Kidney epithelial cell (primary cell): ENCODE measurements around the gene EVX2. TPM values are rescaled to one million over a fixed set of nuclear protein-coding genes. Genes with fewer than 3 reads are reported as not detected.

Source experiments
- DNase-seq: peaks from one replicate; pipeline ENCODE4 v3.0.0-alpha.2; 2010; ENCODE audit warnings: low read depth
- H3K27me3 ChIP-seq: 2 replicates; pipeline ENCODE4 v1.6.0; 2011; ENCODE audit warnings: low read length; ENCODE audit not compliant: control insufficient read depth, insufficient read depth
- H3K36me3 ChIP-seq: 2 replicates; pipeline ENCODE4 v1.5.1; 2011; ENCODE audit warnings: low read length; ENCODE audit not compliant: control insufficient read depth, insufficient read depth
- H3K4me3 ChIP-seq: 2 replicates; pipeline ENCODE4 v1.5.1; 2011; ENCODE audit warnings: low read depth, mild to moderate bottlenecking, control low read depth, low read length
- total RNA-seq: library from RNA; depleted of rRNA; stranded (reverse); fragments of >200 nt; gene quantifications from 2 replicates; pipeline ENCODE4 v1.2.3, GENCODE V29; 2015
- TF ChIP-seq, protein P1 (sequence below): IDR thresholded peaks from 2 replicates; pipeline ENCODE4 v1.5.1; 2011; ENCODE audit warnings: mild to moderate bottlenecking, moderate library complexity, low read length, control low read depth, inconsistent platforms; ENCODE audit not compliant: insufficient read depth, poor library complexity, severe bottlenecking

EVX2 gene
- total RNA-seq, 1 donor from 2014 or later = not detected

- Histone ChIP-seq H3K27me3 (peaks cover 96% of the 10 kb centered on the region), H3K36me3 (no peaks in the 10 kb centered on the region), H3K4me3 (no peak overlapping the region)
- TF ChIP-seq, protein P1, sequence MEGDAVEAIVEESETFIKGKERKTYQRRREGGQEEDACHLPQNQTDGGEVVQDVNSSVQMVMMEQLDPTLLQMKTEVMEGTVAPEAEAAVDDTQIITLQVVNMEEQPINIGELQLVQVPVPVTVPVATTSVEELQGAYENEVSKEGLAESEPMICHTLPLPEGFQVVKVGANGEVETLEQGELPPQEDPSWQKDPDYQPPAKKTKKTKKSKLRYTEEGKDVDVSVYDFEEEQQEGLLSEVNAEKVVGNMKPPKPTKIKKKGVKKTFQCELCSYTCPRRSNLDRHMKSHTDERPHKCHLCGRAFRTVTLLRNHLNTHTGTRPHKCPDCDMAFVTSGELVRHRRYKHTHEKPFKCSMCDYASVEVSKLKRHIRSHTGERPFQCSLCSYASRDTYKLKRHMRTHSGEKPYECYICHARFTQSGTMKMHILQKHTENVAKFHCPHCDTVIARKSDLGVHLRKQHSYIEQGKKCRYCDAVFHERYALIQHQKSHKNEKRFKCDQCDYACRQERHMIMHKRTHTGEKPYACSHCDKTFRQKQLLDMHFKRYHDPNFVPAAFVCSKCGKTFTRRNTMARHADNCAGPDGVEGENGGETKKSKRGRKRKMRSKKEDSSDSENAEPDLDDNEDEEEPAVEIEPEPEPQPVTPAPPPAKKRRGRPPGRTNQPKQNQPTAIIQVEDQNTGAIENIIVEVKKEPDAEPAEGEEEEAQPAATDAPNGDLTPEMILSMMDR = no peak
- DNase-seq = no peak
Observed at GRCh38 chr2:176089843-176090395, 6.2 kb upstream of the EVX2 start.

GRCh38 chr2:176088937-176089842, 5.4 kb upstream of the EVX2 start:
- Histone ChIP-seq H3K27me3 (peaks cover 97% of the 10 kb centered on the region), H3K4me3 (no peak overlapping the region), H3K36me3 (no peaks in the 10 kb centered on the region)
- TF ChIP-seq, protein P1 = no peak
- DNase-seq = no peak

GRCh38 chr2:176088048-176088936, 4.5 kb upstream of the EVX2 start:
- TF ChIP-seq, protein P1 = peak; percentile 83
- peak overlapping the region; percentile 15 for H3K4me3 ChIP-seq
- H3K36me3 ChIP-seq = no peaks in the 10 kb centered on the region
- H3K27me3 ChIP-seq = peaks cover 97% of the 10 kb centered on the region
- DNase-seq = no peak

- no peaks in the 10 kb centered on the region for H3K36me3 ChIP-seq
- H3K4me3 ChIP-seq = no peak overlapping the region
- no peak for DNase-seq
- TF ChIP-seq, protein P1 = no peak
- peaks cover 97% of the 10 kb centered on the region for H3K27me3 ChIP-seq
Observed at GRCh38 chr2:176087330-176088047, 3.7 kb upstream of the EVX2 start.
